ENCODE data around the gene MARS2.
A peak's percentile ranks its signal among the peaks of the same experiment; 100 is the strongest.
"Not testable (repeated sequence)": the region's sequence is repeated elsewhere in the genome, so short reads cannot be mapped to it uniquely, and the experiment has no call there.

Gene MARS2

GRCh38 chr2:197677056-197677455, 28.1 kb upstream of the MARS2 start:
- H3K27ac ChIP-seq (ENCODE audit: low read depth, low read length): no peak overlapping the region
- no peaks in the 10 kb centered on the region for H3K36me3 ChIP-seq (ENCODE audit: control insufficient read depth, insufficient read depth, low read length)
- no peak overlapping the region for H3K9ac ChIP-seq (ENCODE audit: low read length)
- H3K4me1 ChIP-seq (ENCODE audit: control insufficient read depth, insufficient read depth, low read length): no peaks in the 10 kb centered on the region
- H3K27me3 ChIP-seq (ENCODE audit: control insufficient read depth, insufficient read depth, low read length): no peaks in the 10 kb centered on the region
- H3K4me3 ChIP-seq (ENCODE audit: low read length): no peak overlapping the region

- Histone ChIP-seq H3K36me3 (ENCODE audit: control insufficient read depth, insufficient read depth, low read length) (no peaks in the 10 kb centered on the region), H3K27me3 (ENCODE audit: control insufficient read depth, insufficient read depth, low read length) (no peaks in the 10 kb centered on the region), H3K4me1 (ENCODE audit: control insufficient read depth, insufficient read depth, low read length) (no peaks in the 10 kb centered on the region), H3K9ac (ENCODE audit: low read length) (no peak overlapping the region), H3K27ac (ENCODE audit: low read depth, low read length) (no peak overlapping the region), H3K4me3 (ENCODE audit: low read length) (no peak overlapping the region)
Observed at GRCh38 chr2:197677483-197677882, 27.7 kb upstream of the MARS2 start.

- not testable (repeated sequence) for H3K27ac ChIP-seq (ENCODE audit: low read depth, low read length); H3K27me3 ChIP-seq (ENCODE audit: control insufficient read depth, insufficient read depth, low read length); H3K4me1 ChIP-seq (ENCODE audit: control insufficient read depth, insufficient read depth, low read length)
Observed at GRCh38 chr2:197695206-197695605, 10.0 kb upstream of the MARS2 start.

GRCh38 chr2:197695971-197696370, 9.2 kb upstream of the MARS2 start:
- H3K9ac ChIP-seq (ENCODE audit: low read length); H3K4me1 ChIP-seq (ENCODE audit: control insufficient read depth, insufficient read depth, low read length); H3K36me3 ChIP-seq (ENCODE audit: control insufficient read depth, insufficient read depth, low read length); H3K4me3 ChIP-seq (ENCODE audit: low read length); H3K27me3 ChIP-seq (ENCODE audit: control insufficient read depth, insufficient read depth, low read length); H3K27ac ChIP-seq (ENCODE audit: low read depth, low read length): not testable (repeated sequence)

More at GRCh38 chr2:197695206-197695605, 10.0 kb upstream of the MARS2 start:
- not testable (repeated sequence) for H3K36me3 ChIP-seq (ENCODE audit: control insufficient read depth, insufficient read depth, low read length); H3K4me3 ChIP-seq (ENCODE audit: low read length); H3K9ac ChIP-seq (ENCODE audit: low read length)

- not testable (repeated sequence) for H3K4me3 ChIP-seq (ENCODE audit: low read length); H3K27me3 ChIP-seq (ENCODE audit: control insufficient read depth, insufficient read depth, low read length); H3K4me1 ChIP-seq (ENCODE audit: control insufficient read depth, insufficient read depth, low read length); H3K27ac ChIP-seq (ENCODE audit: low read depth, low read length); H3K36me3 ChIP-seq (ENCODE audit: control insufficient read depth, insufficient read depth, low read length); H3K9ac ChIP-seq (ENCODE audit: low read length)
Observed at GRCh38 chr2:197696571-197696970, 8.6 kb upstream of the MARS2 start.

- not testable (repeated sequence) for H3K27me3 ChIP-seq (ENCODE audit: control insufficient read depth, insufficient read depth, low read length); H3K36me3 ChIP-seq (ENCODE audit: control insufficient read depth, insufficient read depth, low read length); H3K4me1 ChIP-seq (ENCODE audit: control insufficient read depth, insufficient read depth, low read length); H3K27ac ChIP-seq (ENCODE audit: low read depth, low read length); H3K4me3 ChIP-seq (ENCODE audit: low read length); H3K9ac ChIP-seq (ENCODE audit: low read length)
Observed at GRCh38 chr2:197699724-197700123, 5.4 kb upstream of the MARS2 start.

GRCh38 chr2:197700960-197701359, 4.2 kb upstream of the MARS2 start:
- Histone ChIP-seq H3K4me1 (ENCODE audit: control insufficient read depth, insufficient read depth, low read length) (no peaks in the 10 kb centered on the region), H3K27me3 (ENCODE audit: control insufficient read depth, insufficient read depth, low read length) (no peaks in the 10 kb centered on the region), H3K4me3 (ENCODE audit: low read length) (no peak overlapping the region), H3K27ac (ENCODE audit: low read depth, low read length) (no peak overlapping the region), H3K9ac (ENCODE audit: low read length) (no peak overlapping the region), H3K36me3 (ENCODE audit: control insufficient read depth, insufficient read depth, low read length) (no peaks in the 10 kb centered on the region)

GRCh38 chr2:197704434-197705120, 592 bp upstream of the MARS2 start:
- Histone ChIP-seq H3K36me3 (ENCODE audit: control insufficient read depth, insufficient read depth, low read length) (no peaks in the 10 kb centered on the region), H3K27ac (ENCODE audit: low read depth, low read length) (peak overlapping the region; percentile 70), H3K9ac (ENCODE audit: low read length) (peak overlapping the region; percentile 42), H3K4me3 (ENCODE audit: low read length) (peak overlapping the region; percentile 71), H3K27me3 (ENCODE audit: control insufficient read depth, insufficient read depth, low read length) (no peaks in the 10 kb centered on the region), H3K4me1 (ENCODE audit: control insufficient read depth, insufficient read depth, low read length) (peaks cover 9% of the 10 kb centered on the region)

- H3K4me1 ChIP-seq (ENCODE audit: control insufficient read depth, insufficient read depth, low read length): peaks cover 9% of the 10 kb centered on the region
- peak overlapping the region; percentile 75 for H3K4me3 ChIP-seq (ENCODE audit: low read length)
- H3K36me3 ChIP-seq (ENCODE audit: control insufficient read depth, insufficient read depth, low read length): no peaks in the 10 kb centered on the region
- no peaks in the 10 kb centered on the region for H3K27me3 ChIP-seq (ENCODE audit: control insufficient read depth, insufficient read depth, low read length)
- no peak overlapping the region for H3K27ac ChIP-seq (ENCODE audit: low read depth, low read length)
- H3K9ac ChIP-seq (ENCODE audit: low read length): peak overlapping the region; percentile 41
Observed at GRCh38 chr2:197705912-197706838, 1.0 kb downstream of the MARS2 start.

GRCh38 chr2:197706839-197707207, 1.7 kb downstream of the MARS2 start:
- Histone ChIP-seq H3K9ac (ENCODE audit: low read length) (no peak overlapping the region), H3K36me3 (ENCODE audit: control insufficient read depth, insufficient read depth, low read length) (peaks cover 4% of the 10 kb centered on the region), H3K4me3 (ENCODE audit: low read length) (peak overlapping the region; percentile 75), H3K27me3 (ENCODE audit: control insufficient read depth, insufficient read depth, low read length) (no peaks in the 10 kb centered on the region), H3K4me1 (ENCODE audit: control insufficient read depth, insufficient read depth, low read length) (peaks cover 9% of the 10 kb centered on the region), H3K27ac (ENCODE audit: low read depth, low read length) (no peak overlapping the region)

GRCh38 chr2:197707316-197708213, 2.4 kb downstream of the MARS2 start:
- Histone ChIP-seq H3K4me1 (ENCODE audit: control insufficient read depth, insufficient read depth, low read length) (peaks cover 9% of the 10 kb centered on the region), H3K27me3 (ENCODE audit: control insufficient read depth, insufficient read depth, low read length) (no peaks in the 10 kb centered on the region), H3K9ac (ENCODE audit: low read length) (no peak overlapping the region), H3K36me3 (ENCODE audit: control insufficient read depth, insufficient read depth, low read length) (peaks cover 4% of the 10 kb centered on the region), H3K27ac (ENCODE audit: low read depth, low read length) (no peak overlapping the region), H3K4me3 (ENCODE audit: low read length) (no peak overlapping the region)

- no peak overlapping the region for H3K27ac ChIP-seq (ENCODE audit: low read depth, low read length)
- peaks cover 9% of the 10 kb centered on the region for H3K4me1 ChIP-seq (ENCODE audit: control insufficient read depth, insufficient read depth, low read length)
- H3K4me3 ChIP-seq (ENCODE audit: low read length): no peak overlapping the region
- H3K27me3 ChIP-seq (ENCODE audit: control insufficient read depth, insufficient read depth, low read length): no peaks in the 10 kb centered on the region
- no peak overlapping the region for H3K9ac ChIP-seq (ENCODE audit: low read length)
- H3K36me3 ChIP-seq (ENCODE audit: control insufficient read depth, insufficient read depth, low read length): peaks cover 4% of the 10 kb centered on the region
Observed at GRCh38 chr2:197708331-197708730, 3.2 kb downstream of the MARS2 start.
